Esophagus (tissue), 2 donors: Measurements from ENCODE around the gene CGB1. TPM values are rescaled to one million over a fixed set of nuclear protein-coding genes. Genes with fewer than 3 reads are reported as not detected.

ENCODE experiments used
- H3K27ac ChIP-seq, 2 donors: one replicate each; pipeline ENCODE4 v1.5.1; 2013; ENCODE audit warnings: low read depth in 2 of 2, mild to moderate bottlenecking in 2 of 2, inconsistent platforms in 1 of 2, low read length in 1 of 2, moderate library complexity in 1 of 2
- H3K27me3 ChIP-seq, 2 donors: one replicate each; pipeline ENCODE4 v1.6.1; 2013; ENCODE audit warnings: low read length in 2 of 2, control low read depth in 1 of 2, mild to moderate bottlenecking in 1 of 2; ENCODE audit not compliant: insufficient read depth in 2 of 2, control insufficient read depth in 1 of 2
- H3K36me3 ChIP-seq, 2 donors: one replicate each; pipeline ENCODE4 v1.6.1; 2013; ENCODE audit warnings: low read length in 1 of 2; ENCODE audit not compliant: control insufficient read depth in 2 of 2, insufficient read depth in 2 of 2
- H3K4me1 ChIP-seq, 2 donors: one replicate each; pipeline ENCODE4 v1.6.1; 2013; ENCODE audit warnings: low read length in 1 of 2; ENCODE audit not compliant: control insufficient read depth in 2 of 2, insufficient read depth in 2 of 2
- H3K4me3 ChIP-seq, 2 donors: one replicate each; pipeline ENCODE4 v1.5.1; 2013; ENCODE audit warnings: low read length in 2 of 2, mild to moderate bottlenecking in 2 of 2, low read depth in 1 of 2, moderate library complexity in 1 of 2
- H3K9me3 ChIP-seq, 2 donors: one replicate each; pipeline ENCODE4 v1.6.1; 2013; ENCODE audit warnings: mild to moderate bottlenecking in 2 of 2, low read depth in 1 of 2, low read length in 1 of 2, moderate library complexity in 1 of 2; ENCODE audit not compliant: control insufficient read depth in 2 of 2, insufficient read depth in 1 of 2
- WGBS, 2 donors: extraction: QIAGEN DNeasy Blood & Tissue Kit; methylation state at CpG; one replicate each; pipeline ENCODE4 v1.1.7; 2013; 5-methylcytosine and 5-hydroxymethylcytosine counted together
- polyA plus RNA-seq, 2 donors: library from polyadenylated mRNA; stranded (reverse); fragments of 200-250 nt; gene quantifications; one replicate each; pipeline ENCODE4 v1.2.3, GENCODE V29; 2013
- donor health status: healthy with polysubstance abuse.
- donor health status: Bipolar disorder and iron deficiency.

CGB1 gene
- polyA plus RNA-seq, 2 donors: not detected

GRCh38 chr19:49071860-49072547, 35.3 kb upstream of the CGB1 start:
- Histone ChIP-seq H3K36me3 (no peaks in the 10 kb centered on the region), H3K27ac (no peak overlapping the region), H3K9me3 (peaks cover 0 to 10% of the 10 kb centered on the region in 2 donors), H3K4me3 (peak overlapping the region; percentile 22 to 35), H3K27me3 (peaks cover 0 to 12% of the 10 kb centered on the region in 2 donors), H3K4me1 (peaks cover 0 to 6% of the 10 kb centered on the region in 2 donors)
- WGBS, 2 donors: 5 to 7% methylated on average over 85 to 93 of the region's 93 CpGs

- Histone ChIP-seq H3K9me3 (peaks cover 0 to 10% of the 10 kb centered on the region in 2 donors), H3K27ac (no peak overlapping the region), H3K4me3 (no peak overlapping the region), H3K4me1 (peaks cover 0 to 6% of the 10 kb centered on the region in 2 donors), H3K27me3 (peaks cover 0 to 12% of the 10 kb centered on the region in 2 donors), H3K36me3 (no peaks in the 10 kb centered on the region)
- WGBS, 2 donors: 96% methylated on average over 21 of the region's 21 CpGs
These were observed 33.7 kb upstream of the CGB1 start for GRCh38 chr19:49070416-49070815.

GRCh38 chr19:49069026-49069425, 32.3 kb upstream of the CGB1 start:
- WGBS, 2 donors: 89 to 97% methylated on average over 9 of the region's 9 CpGs
- Histone ChIP-seq H3K36me3 (no peaks in the 10 kb centered on the region), H3K4me1 (peaks cover 3 to 6% of the 10 kb centered on the region in 2 donors), H3K27me3 (peaks cover 0 to 12% of the 10 kb centered on the region in 2 donors), H3K27ac (no peak overlapping the region), H3K4me3 (no peak overlapping the region), H3K9me3 (peaks cover 0 to 10% of the 10 kb centered on the region in 2 donors)

GRCh38 chr19:49067554-49067953, 30.9 kb upstream of the CGB1 start:
- Histone ChIP-seq H3K4me3 (no peak overlapping the region), H3K27me3 (peaks cover 0 to 6% of the 10 kb centered on the region in 2 donors)
- WGBS, 2 donors: 47 to 65% methylated on average over 3 of the region's 3 CpGs

GRCh38 chr19:49065905-49066512, 29.3 kb upstream of the CGB1 start:
- WGBS, 2 donors: 61 to 68% methylated on average over 13 of the region's 13 CpGs
- Histone ChIP-seq H3K27ac (no peak overlapping the region), H3K4me3 (no peak overlapping the region), H3K36me3 (no peaks in the 10 kb centered on the region), H3K27me3 (no peaks in the 10 kb centered on the region), H3K4me1 (peaks cover 0 to 3% of the 10 kb centered on the region in 2 donors), H3K9me3 (peaks cover 0 to 7% of the 10 kb centered on the region in 2 donors)

More at GRCh38 chr19:49067554-49067953, 30.9 kb upstream of the CGB1 start:
- Histone ChIP-seq H3K36me3 (no peaks in the 10 kb centered on the region), H3K27ac (no peak overlapping the region), H3K4me1 (peaks cover 3 to 6% of the 10 kb centered on the region in 2 donors), H3K9me3 (peaks cover 0 to 10% of the 10 kb centered on the region in 2 donors)

GRCh38 chr19:49064768-49065611, 28.3 kb upstream of the CGB1 start, which contains the start of gene NTF4:
NTF4 (minus strand) TSS chr19:49064818; CDS start chr19:49061997, 2,821 bp downstream.
- Histone ChIP-seq H3K4me1 (peaks cover 0 to 3% of the 10 kb centered on the region in 2 donors), H3K27me3 (no peaks in the 10 kb centered on the region), H3K9me3 (peaks cover 0 to under 1% of the 10 kb centered on the region in 2 donors), H3K36me3 (no peaks in the 10 kb centered on the region), H3K27ac (peak within 1 kb of the TSS; percentile 74 to 76), H3K4me3 (peak within 1 kb of the TSS; percentile 37 to 39)
- WGBS, 2 donors: 3 to 6% methylated on average over 39 to 53 of the region's 53 CpGs

GRCh38 chr19:49064029-49064629, 27.4 kb upstream of the CGB1 start:
- 38 to 43% methylated on average over 10 of the region's 10 CpGs for WGBS, 2 donors
- peak overlapping the region; percentile 37 to 39 for H3K4me3 ChIP-seq
- no peaks in the 10 kb centered on the region for H3K9me3 ChIP-seq
- H3K27ac ChIP-seq: peak overlapping the region; percentile 74 to 76
- H3K36me3 ChIP-seq: no peaks in the 10 kb centered on the region
- H3K4me1 ChIP-seq: peaks cover 0 to 3% of the 10 kb centered on the region in 2 donors
- H3K27me3 ChIP-seq: no peaks in the 10 kb centered on the region

- Histone ChIP-seq H3K27me3 (no peaks in the 10 kb centered on the region), H3K27ac (no peak overlapping the region), H3K9me3 (no peaks in the 10 kb centered on the region), H3K4me3 (no peak overlapping the region), H3K36me3 (no peaks in the 10 kb centered on the region), H3K4me1 (peaks cover 3 to 11% of the 10 kb centered on the region in 2 donors)
- 73 to 78% methylated on average over 25 of the region's 25 CpGs for WGBS, 2 donors
These were observed 24.8 kb upstream of the CGB1 start for GRCh38 chr19:49061445-49061844.

- no peaks in the 10 kb centered on the region for H3K27me3 ChIP-seq
These were observed 24.3 kb upstream of the CGB1 start for GRCh38 chr19:49061000-49061399.

More at GRCh38 chr19:49061000-49061399, 24.3 kb upstream of the CGB1 start:
- H3K9me3 ChIP-seq: no peaks in the 10 kb centered on the region
- H3K36me3 ChIP-seq: no peaks in the 10 kb centered on the region
- H3K4me1 ChIP-seq: peaks cover 3 to 16% of the 10 kb centered on the region in 2 donors
- 95 to 98% methylated on average over 2 of the region's 2 CpGs for WGBS, 2 donors
- H3K27ac ChIP-seq: no peak overlapping the region
- H3K4me3 ChIP-seq: no peak overlapping the region
